Central memory CD8-positive, alpha-beta T cell (primary cell): ENCODE results near the gene CLDN12.

Experiments used
- ATAC-seq: fragments of 150-1000 bp; cut with Tn5 transposase; replicated peaks from 2 replicates; pipeline ENCODE4 v1.10.0; 2022; ENCODE audit warnings: mild to moderate bottlenecking, moderate FRiP score, moderate number of reproducible peaks; ENCODE audit not compliant: poor library complexity, severe bottlenecking; ENCODE audit errors: extremely low read depth
- DNase-seq, 2 donors: peaks; one replicate each; pipeline ENCODE4 v3.0.0; 2021; ENCODE audit warnings: low spot score in 2 of 2
- H3K27ac Mint-ChIP-seq: one replicate; pipeline ENCODE4 v1.8.0; 2022; ENCODE audit warnings: low read depth, mild to moderate bottlenecking, moderate library complexity, mixed read lengths
- H3K27me3 Mint-ChIP-seq: one replicate; pipeline ENCODE4 v1.8.0; 2022; ENCODE audit warnings: mixed read lengths
- H3K36me3 Mint-ChIP-seq: one replicate; pipeline ENCODE4 v1.8.0; 2022; ENCODE audit warnings: mild to moderate bottlenecking, moderate library complexity, mixed read lengths; ENCODE audit not compliant: insufficient read depth
- H3K4me1 Mint-ChIP-seq: one replicate; pipeline ENCODE4 v1.8.0; 2022; ENCODE audit warnings: mixed read lengths
- H3K4me3 Mint-ChIP-seq: one replicate; pipeline ENCODE4 v1.8.0; 2022; ENCODE audit warnings: mild to moderate bottlenecking, moderate library complexity, mixed read lengths
- H3K9me3 Mint-ChIP-seq: one replicate; pipeline ENCODE4 v1.8.0; 2022; ENCODE audit warnings: mixed read lengths

CLDN12 gene

GRCh38 chr7:90409667-90410066 is 6.4 kb downstream of the CLDN12 start:
- Mint-ChIP-seq H3K4me1 (no peaks in the 10 kb centered on the region), H3K9me3 (no peaks in the 10 kb centered on the region), H3K27me3 (no peaks in the 10 kb centered on the region), H3K4me3 (no peak overlapping the region), H3K27ac (no peak overlapping the region), H3K36me3 (peaks cover 3% of the 10 kb centered on the region)
- DNase-seq (no peak), ATAC-seq (no peak)

GRCh38 chr7:90411510-90411909 is 8.2 kb downstream of the CLDN12 start:
- H3K9me3 Mint-ChIP-seq: no peaks in the 10 kb centered on the region
- no peak overlapping the region for H3K4me3 Mint-ChIP-seq
- no peak for DNase-seq
- H3K27me3 Mint-ChIP-seq: no peaks in the 10 kb centered on the region
- H3K27ac Mint-ChIP-seq: no peak overlapping the region
- no peak for ATAC-seq
- no peaks in the 10 kb centered on the region for H3K4me1 Mint-ChIP-seq
- peaks cover 3% of the 10 kb centered on the region for H3K36me3 Mint-ChIP-seq

- ATAC-seq (no peak), DNase-seq (no peak)
- Mint-ChIP-seq H3K27me3 (no peaks in the 10 kb centered on the region), H3K36me3 (peaks cover 3% of the 10 kb centered on the region), H3K4me1 (no peaks in the 10 kb centered on the region), H3K27ac (no peak overlapping the region), H3K9me3 (no peaks in the 10 kb centered on the region), H3K4me3 (no peak overlapping the region)
These were observed 9.4 kb downstream of the CLDN12 start for GRCh38 chr7:90412458-90413184.

GRCh38 chr7:90413185-90413528 is 9.9 kb downstream of the CLDN12 start:
- DNase-seq: no peak
- Mint-ChIP-seq H3K9me3 (no peaks in the 10 kb centered on the region), H3K27ac (no peak overlapping the region), H3K27me3 (no peaks in the 10 kb centered on the region), H3K36me3 (peaks cover 3% of the 10 kb centered on the region), H3K4me3 (no peak overlapping the region), H3K4me1 (no peaks in the 10 kb centered on the region)
- ATAC-seq: no peak

DNA sequence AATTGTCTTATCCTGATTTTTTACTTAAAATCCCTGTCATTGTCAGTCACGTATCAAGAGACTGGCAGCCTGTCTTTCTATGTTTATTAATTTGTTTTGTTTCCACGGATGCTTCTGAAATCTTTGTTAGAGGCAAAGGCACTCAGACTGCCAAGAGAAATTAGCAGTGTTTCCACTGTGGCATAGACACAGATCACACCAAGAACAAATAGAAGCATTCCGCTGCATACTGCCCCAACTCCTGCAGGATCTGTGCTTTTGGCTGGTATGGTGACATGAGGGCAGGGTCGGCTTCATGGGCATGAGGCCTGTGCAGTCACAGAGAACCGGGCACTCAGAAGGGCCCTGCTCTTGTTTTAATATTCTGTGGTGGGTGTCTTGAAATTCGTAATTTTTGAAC is 18.4 kb downstream of the CLDN12 start:
- DNase-seq (no peak), ATAC-seq (no peak)
- Mint-ChIP-seq H3K4me1 (no peaks in the 10 kb centered on the region), H3K9me3 (no peaks in the 10 kb centered on the region), H3K36me3 (no peaks in the 10 kb centered on the region), H3K4me3 (no peak overlapping the region), H3K27ac (no peak overlapping the region), H3K27me3 (no peaks in the 10 kb centered on the region)

DNA sequence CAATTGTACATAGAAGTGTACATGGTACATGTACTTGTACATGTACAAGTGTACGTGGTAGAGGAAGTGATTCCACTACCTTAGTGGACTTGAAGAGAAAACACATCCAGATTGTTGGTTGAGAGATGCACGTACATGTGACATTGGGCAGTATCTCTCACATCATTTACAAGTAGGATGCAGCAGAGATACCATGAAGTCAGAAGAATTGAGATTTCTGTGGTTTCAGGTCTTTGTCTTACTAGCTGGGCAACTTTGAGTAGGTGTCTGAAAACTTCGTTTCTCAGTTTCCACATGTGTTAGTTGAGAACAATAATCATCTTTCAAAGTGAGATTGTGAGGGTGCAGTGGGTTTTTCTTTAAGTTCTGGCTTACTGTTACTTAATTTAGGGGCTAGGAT is 21.5 kb downstream of the CLDN12 start:
- H3K27ac Mint-ChIP-seq: no peak overlapping the region

DNA sequence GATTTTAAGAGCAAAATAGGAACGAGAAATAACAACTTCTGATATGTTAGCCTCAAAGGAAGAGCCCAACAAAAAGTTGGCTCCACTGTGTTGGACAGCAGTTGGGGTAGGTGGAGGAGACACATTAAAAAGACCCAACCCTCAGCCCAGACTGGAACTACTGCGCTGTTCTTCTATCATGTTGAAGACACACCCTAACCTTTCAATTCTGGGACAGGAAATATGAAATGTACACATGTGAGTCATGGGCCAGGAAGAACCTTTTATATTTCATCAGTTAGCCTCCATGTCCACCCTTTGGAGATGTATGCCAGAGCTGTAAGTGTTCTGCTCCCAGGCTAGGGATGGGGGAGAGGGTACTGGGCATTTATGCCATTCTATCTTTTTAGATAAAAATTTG is 22.1 kb downstream of the CLDN12 start:
- Mint-ChIP-seq H3K9me3 (no peaks in the 10 kb centered on the region), H3K4me1 (no peaks in the 10 kb centered on the region), H3K27me3 (peaks cover 9% of the 10 kb centered on the region), H3K27ac (no peak overlapping the region), H3K36me3 (no peaks in the 10 kb centered on the region), H3K4me3 (no peak overlapping the region)
- ATAC-seq: no peak
- no peak for DNase-seq

More for the DNA sequence above, 21.5 kb downstream of the CLDN12 start:
- DNase-seq (no peak), ATAC-seq (no peak)
- H3K4me3 Mint-ChIP-seq: no peak overlapping the region
- peaks cover 3% of the 10 kb centered on the region for H3K27me3 Mint-ChIP-seq
- no peaks in the 10 kb centered on the region for H3K4me1 Mint-ChIP-seq
- no peaks in the 10 kb centered on the region for H3K36me3 Mint-ChIP-seq
- H3K9me3 Mint-ChIP-seq: no peaks in the 10 kb centered on the region

DNA sequence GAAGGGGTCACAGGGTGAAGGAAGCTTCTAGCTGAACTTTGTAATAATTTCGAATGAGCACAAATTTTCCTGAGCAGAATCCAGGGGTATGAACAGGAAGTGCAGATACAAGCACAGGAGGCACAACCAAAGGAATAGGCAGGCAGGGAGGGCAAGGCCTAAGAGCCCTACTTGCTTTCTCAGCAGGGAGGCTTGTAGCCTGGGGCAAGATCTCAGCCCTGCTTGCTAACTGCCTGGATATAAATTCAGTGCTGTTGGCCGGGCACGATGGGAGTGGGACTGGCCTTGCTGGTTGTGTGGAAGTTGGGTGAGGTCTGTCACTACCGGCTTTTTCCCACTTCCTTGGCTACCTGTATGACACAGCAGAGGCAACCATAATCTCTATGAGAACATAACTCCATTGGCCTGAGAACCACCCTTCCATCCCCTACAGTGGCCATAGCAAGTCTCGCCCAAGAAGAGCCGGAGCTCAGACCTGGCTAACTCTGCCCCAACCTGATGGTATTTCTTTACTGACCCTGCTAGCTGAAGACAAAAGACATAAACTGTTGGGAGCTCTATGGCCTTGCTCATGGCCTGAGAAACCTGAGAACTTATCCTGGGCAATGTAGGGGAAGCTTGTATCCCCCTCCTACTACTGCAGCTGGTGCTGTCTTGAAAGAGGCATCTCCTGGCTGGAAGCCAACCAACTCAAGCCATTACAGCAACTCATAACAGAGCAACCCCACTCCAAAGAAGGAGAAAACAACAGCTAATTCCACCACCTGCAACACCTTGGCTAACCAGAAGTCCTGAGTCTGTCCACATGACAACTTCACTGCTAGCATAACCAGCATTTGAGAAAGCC is 27.6 kb downstream of the CLDN12 start:
- Mint-ChIP-seq H3K36me3 (no peaks in the 10 kb centered on the region), H3K4me1 (no peaks in the 10 kb centered on the region), H3K4me3 (no peak overlapping the region), H3K27me3 (peaks cover 46% of the 10 kb centered on the region), H3K9me3 (no peaks in the 10 kb centered on the region), H3K27ac (no peak overlapping the region)
- ATAC-seq (no peak), DNase-seq (no peak)

- no peak overlapping the region for H3K4me3 Mint-ChIP-seq
- peaks cover 65% of the 10 kb centered on the region for H3K27me3 Mint-ChIP-seq
- no peaks in the 10 kb centered on the region for H3K9me3 Mint-ChIP-seq
- H3K27ac Mint-ChIP-seq: no peak overlapping the region
- ATAC-seq (no peak), DNase-seq (no peak)
- H3K4me1 Mint-ChIP-seq: no peaks in the 10 kb centered on the region
- H3K36me3 Mint-ChIP-seq: no peaks in the 10 kb centered on the region
These were observed 29.5 kb downstream of the CLDN12 start for GRCh38 chr7:90432752-90433151.

- Mint-ChIP-seq H3K36me3 (no peaks in the 10 kb centered on the region), H3K27me3 (peaks cover 66% of the 10 kb centered on the region), H3K4me3 (no peak overlapping the region), H3K9me3 (no peaks in the 10 kb centered on the region), H3K27ac (no peak overlapping the region), H3K4me1 (no peaks in the 10 kb centered on the region)
- DNase-seq (no peak), ATAC-seq (no peak)
These were observed 30.0 kb downstream of the CLDN12 start for GRCh38 chr7:90433221-90433620.

DNA sequence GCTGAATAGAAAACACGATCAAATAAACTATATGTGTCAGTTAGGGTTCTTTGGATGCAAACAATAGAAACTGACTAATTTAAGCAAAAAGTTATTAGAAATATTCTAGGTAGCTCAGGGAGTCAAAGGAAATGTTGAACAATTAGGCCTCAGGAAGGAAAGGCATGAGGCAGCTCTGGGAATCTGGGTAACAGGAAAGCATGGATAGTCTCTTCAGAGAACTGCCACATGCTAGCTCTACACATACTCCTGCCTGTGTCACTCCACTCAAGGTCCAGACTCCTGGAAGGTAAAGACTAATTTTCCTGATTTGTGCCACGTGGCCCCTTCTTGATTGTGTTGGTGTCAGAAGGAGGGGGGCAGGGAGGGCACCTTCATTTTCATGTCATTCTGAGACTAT is 42.4 kb downstream of the CLDN12 start:
- H3K4me1 Mint-ChIP-seq: no peaks in the 10 kb centered on the region
- ATAC-seq (no peak), DNase-seq (no peak)

DNA sequence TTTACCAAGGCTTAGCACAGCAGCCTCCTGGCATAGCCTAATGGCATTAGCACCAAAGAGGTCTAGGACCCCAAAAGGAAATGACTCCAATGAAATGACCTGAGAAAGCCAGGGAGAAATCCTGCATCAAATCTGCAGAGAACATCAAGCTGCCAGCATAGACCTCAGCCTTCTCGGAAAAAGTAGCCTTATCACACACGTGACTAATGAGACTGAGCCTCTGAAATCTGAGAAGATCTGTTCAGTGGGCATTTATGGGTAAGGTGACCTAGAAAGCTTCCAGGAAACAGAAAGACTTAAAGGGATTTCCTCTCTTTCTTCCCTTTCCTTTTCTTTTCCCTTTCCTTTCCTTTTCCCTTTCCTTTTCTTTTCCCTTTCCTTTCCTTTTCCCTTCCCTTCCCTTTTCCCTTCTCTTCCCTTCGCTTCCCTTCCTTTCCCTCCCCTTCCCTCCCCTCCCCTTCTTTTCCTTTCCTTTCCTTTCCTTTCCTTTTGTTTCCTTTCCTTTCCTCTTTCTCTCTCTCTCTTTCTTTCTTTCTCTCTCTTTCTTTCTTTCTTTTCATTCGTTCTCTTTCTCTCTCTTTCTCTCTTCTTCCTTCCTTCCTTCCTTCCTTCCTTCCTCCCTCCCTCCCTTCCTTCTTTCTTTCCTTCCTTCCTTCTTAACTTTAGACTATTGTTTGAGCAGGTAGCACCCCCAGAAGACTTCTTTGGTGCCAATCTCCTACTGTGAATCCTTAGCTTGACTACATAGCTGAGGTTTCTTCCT is 43.1 kb downstream of the CLDN12 start:
- Mint-ChIP-seq H3K36me3 (no peaks in the 10 kb centered on the region), H3K27me3 (peaks cover 23% of the 10 kb centered on the region), H3K4me1 (no peaks in the 10 kb centered on the region), H3K9me3 (no peaks in the 10 kb centered on the region), H3K27ac (no peak overlapping the region), H3K4me3 (no peak overlapping the region)
- no peak for DNase-seq
- no peak for ATAC-seq

More for the DNA sequence above, 42.4 kb downstream of the CLDN12 start:
- Mint-ChIP-seq H3K9me3 (no peaks in the 10 kb centered on the region), H3K27me3 (peaks cover 23% of the 10 kb centered on the region), H3K4me3 (no peak overlapping the region), H3K36me3 (no peaks in the 10 kb centered on the region), H3K27ac (no peak overlapping the region)
